Nephron (organoid): ENCODE results near the gene TMPRSS12.

Source experiments
- H3K27ac Mint-ChIP-seq, 3 experiments: 2 replicates each; pipeline ENCODE4 v1.8.0; 2020; ENCODE audit warnings: mixed read lengths in 3 of 3, mild to moderate bottlenecking in 2 of 3, moderate library complexity in 1 of 3
- H3K27me3 Mint-ChIP-seq: 2 replicates; pipeline ENCODE4 v1.8.0; 2021; ENCODE audit warnings: low read depth, mild to moderate bottlenecking, moderate library complexity, mixed read lengths
- H3K36me3 Mint-ChIP-seq: 2 replicates; pipeline ENCODE4 v1.8.0; 2020; ENCODE audit warnings: low read depth, mixed read lengths
- H3K4me1 Mint-ChIP-seq: 2 replicates; pipeline ENCODE4 v1.8.0; 2020; ENCODE audit warnings: mixed read lengths
- H3K4me3 Mint-ChIP-seq, 3 experiments: 2 replicates each; pipeline ENCODE4 v1.8.0; 2020; ENCODE audit warnings: mild to moderate bottlenecking in 3 of 3, mixed read lengths in 3 of 3, moderate library complexity in 2 of 3
- H3K9me3 Mint-ChIP-seq: 2 replicates; pipeline ENCODE4 v1.8.0; 2020; ENCODE audit warnings: mixed read lengths
- TF ChIP-seq, protein P1 (sequence below), 3 experiments: fragments of 200-600 bp; sonication (generic); IDR thresholded peaks; one replicate each; pipeline ENCODE4 v1.5.0; 2021; ENCODE audit warnings: antibody characterized with exemption in 3 of 3; ENCODE audit not compliant: unreplicated experiment in 3 of 3

Gene TMPRSS12

DNA sequence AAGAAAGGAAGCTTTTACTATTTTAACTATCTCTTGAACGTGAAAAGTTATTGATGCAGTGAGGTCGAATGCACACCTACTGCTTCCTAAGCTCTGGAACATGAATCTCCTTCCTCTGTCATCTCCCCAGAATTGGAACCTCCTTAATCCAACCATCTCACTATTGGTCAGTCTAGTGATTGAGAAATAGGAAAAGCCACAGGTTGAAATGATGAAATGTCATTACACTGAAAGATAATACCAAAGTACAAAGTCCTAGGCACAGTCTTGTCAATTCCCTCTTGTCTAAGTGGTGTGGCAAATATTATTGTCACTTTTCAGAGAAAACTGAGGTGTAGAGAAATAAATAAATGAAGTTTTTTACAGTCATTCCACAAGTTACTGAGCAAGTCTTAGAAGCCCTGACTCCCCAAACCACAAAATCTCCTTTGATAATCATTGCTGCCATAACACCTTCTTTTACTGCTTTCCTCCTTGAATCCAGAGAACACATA, 90.1 kb downstream of the TMPRSS12 start:
- Mint-ChIP-seq H3K9me3 (no peaks in the 10 kb centered on the region), H3K27me3 (no peaks in the 10 kb centered on the region), H3K4me1 (peaks cover 20% of the 10 kb centered on the region), H3K4me3 (no peak overlapping the region), H3K36me3 (peaks cover 18% of the 10 kb centered on the region), H3K27ac (peak overlapping the region in 2 of 3 experiments; percentile 21 to 35)
- TF ChIP-seq, protein P1, sequence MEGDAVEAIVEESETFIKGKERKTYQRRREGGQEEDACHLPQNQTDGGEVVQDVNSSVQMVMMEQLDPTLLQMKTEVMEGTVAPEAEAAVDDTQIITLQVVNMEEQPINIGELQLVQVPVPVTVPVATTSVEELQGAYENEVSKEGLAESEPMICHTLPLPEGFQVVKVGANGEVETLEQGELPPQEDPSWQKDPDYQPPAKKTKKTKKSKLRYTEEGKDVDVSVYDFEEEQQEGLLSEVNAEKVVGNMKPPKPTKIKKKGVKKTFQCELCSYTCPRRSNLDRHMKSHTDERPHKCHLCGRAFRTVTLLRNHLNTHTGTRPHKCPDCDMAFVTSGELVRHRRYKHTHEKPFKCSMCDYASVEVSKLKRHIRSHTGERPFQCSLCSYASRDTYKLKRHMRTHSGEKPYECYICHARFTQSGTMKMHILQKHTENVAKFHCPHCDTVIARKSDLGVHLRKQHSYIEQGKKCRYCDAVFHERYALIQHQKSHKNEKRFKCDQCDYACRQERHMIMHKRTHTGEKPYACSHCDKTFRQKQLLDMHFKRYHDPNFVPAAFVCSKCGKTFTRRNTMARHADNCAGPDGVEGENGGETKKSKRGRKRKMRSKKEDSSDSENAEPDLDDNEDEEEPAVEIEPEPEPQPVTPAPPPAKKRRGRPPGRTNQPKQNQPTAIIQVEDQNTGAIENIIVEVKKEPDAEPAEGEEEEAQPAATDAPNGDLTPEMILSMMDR (IDR thresholded peaks at IDR 0.05; ENCODE audit: unreplicated experiment in 3 of 3) = no peak

DNA sequence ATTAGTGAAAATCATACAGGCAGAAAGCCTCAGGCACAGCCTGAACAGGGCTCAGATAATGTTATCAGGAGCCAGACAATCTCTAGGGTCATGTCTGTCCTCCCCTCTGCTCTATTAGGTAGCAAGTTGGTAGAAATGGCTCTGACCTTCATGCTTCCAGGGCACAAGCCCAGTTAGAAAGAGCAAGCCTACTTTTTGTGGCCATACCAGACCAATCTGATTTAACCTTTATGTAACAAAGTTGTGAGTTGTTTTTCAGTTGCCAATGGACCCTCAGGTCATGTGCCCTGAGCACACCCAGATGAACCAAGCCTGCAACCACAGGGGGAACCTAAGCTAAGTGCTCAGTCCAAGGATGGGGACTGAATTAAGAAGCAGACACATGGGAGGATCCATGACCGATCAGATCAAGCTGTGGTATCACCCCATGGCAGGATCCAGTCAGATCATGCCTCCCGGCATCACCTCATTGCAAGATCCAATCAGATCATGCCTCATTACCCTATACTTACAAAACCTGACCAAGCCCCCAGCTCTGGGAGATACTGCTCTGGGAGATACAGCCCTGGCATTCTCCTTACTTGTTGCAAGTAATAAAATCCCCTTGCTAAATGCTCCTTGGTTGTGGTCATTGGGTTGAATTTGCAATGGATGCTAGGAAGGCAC, 90.9 kb downstream of the TMPRSS12 start:
- Mint-ChIP-seq H3K9me3 (no peaks in the 10 kb centered on the region), H3K36me3 (peaks cover 16% of the 10 kb centered on the region), H3K27ac (peak overlapping the region in 1 of 3 experiments; percentile 35), H3K27me3 (no peaks in the 10 kb centered on the region), H3K4me3 (no peak overlapping the region), H3K4me1 (peaks cover 12% of the 10 kb centered on the region)
- TF ChIP-seq, protein P1 (IDR thresholded peaks at IDR 0.05; ENCODE audit: unreplicated experiment in 3 of 3) = no peak

DNA sequence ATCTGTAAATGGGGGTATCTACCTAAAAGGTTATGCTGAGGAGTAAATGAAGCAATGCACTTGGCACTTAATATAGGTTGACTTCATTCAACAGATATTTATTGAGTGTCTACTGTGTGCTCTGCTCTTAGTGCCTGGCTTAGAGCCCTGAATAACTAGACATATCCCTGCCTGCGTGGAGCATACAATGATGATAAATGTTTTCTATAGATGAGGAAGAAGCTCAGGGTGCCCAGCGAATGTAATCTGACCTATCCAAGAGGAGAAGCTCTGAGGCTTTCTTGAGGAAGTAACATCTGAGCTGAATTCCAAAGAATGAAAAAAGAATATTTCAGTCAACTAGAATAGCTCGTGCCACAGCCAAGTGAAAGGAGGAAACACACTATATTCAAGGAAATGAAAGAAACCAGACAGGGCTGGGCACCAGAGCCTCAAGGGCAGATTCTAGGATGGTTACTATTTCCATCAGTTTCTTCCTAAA, 91.7 kb downstream of the TMPRSS12 start:
- TF ChIP-seq, protein P1 (IDR thresholded peaks at IDR 0.05; ENCODE audit: unreplicated experiment in 3 of 3) = no peak
- no peak overlapping the region for H3K4me3 Mint-ChIP-seq
- no peaks in the 10 kb centered on the region for H3K9me3 Mint-ChIP-seq

DNA sequence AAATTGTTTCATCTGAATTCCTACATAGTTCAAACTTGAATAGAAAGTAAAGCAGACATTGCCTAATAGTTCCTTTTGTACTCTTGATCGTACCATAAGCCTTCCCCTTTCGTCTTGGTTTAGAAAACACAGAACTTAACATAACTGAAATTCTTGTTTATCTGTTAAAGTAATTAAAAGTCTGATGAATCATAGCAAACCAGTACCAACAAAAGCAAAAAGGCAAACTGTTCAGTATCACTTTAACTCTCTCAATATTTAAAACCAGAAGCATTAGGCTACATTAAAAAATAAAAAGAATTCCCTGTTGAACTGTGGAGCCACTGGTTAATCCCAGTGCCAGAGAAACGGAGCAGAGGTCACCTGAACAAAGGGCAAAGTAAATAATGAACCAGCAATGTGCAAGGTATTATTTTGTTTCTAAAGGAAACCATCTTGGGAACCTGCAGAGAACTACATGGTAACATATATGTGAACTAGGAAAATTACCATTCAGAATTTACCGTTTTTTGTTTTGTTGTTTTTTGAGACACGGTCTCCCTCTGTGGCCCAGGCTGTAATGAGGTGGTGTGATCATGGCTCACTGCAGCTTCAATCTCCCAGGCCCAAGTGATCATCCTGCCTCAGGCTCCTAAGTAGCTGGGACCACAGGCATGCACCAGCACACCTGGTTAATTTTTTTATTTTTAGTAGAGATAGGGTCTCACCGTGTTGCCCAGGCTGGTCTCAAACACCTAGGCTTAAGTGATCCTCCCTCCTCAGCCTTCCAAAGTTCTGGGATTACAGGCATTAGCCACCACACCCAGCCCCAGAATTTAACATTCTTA, 92.5 kb downstream of the TMPRSS12 start:
- TF ChIP-seq, protein P1 (IDR thresholded peaks at IDR 0.05; ENCODE audit: unreplicated experiment in 3 of 3) = no peak
- Mint-ChIP-seq H3K9me3 (no peaks in the 10 kb centered on the region), H3K36me3 (peaks cover 10% of the 10 kb centered on the region), H3K27ac (peak overlapping the region; percentile 78 to 90 (median 84)), H3K4me3 (no peak overlapping the region), H3K27me3 (no peaks in the 10 kb centered on the region), H3K4me1 (peaks cover 6% of the 10 kb centered on the region)

More for the DNA sequence above, 91.7 kb downstream of the TMPRSS12 start:
- H3K27me3 Mint-ChIP-seq = no peaks in the 10 kb centered on the region
- H3K4me1 Mint-ChIP-seq = peaks cover 6% of the 10 kb centered on the region
- H3K36me3 Mint-ChIP-seq = peaks cover 14% of the 10 kb centered on the region
- H3K27ac Mint-ChIP-seq = peak overlapping the region; percentile 78 to 90 (median 84)

DNA sequence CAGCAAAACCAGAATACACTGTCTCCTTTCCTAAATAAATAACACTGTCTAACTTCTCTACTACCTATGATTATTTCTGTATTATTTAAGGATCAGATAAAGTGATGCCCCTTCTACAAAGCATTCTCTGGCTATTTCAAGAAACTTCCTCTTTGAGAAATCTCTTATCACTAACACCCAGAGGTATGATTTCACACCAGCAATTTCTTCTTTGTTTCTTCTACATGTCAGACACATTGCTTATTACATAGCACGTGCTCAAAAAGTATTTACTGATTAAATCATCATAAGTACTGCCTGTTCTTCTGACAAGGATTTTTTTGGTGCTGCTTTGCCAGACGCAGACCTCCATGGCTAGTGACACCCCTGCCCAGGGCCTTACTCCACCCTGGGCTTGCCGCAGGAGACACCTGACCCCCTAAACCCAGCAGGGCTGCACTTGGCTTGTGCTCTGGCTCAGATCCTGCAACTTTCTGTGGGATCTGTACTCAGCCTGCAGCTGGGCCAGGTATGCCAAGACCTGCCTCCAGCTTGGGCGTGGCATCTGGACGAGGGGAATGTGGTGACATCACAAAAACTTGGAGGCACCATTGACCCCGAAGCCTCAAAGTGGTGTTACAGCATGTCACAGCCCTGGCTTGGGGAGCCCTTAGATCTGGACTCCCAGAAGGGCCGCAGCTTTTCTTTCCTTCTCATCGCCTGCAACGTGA, 94.2 kb downstream of the TMPRSS12 start:
- peaks cover 6% of the 10 kb centered on the region for H3K36me3 Mint-ChIP-seq

More for the DNA sequence above, 94.2 kb downstream of the TMPRSS12 start:
- Mint-ChIP-seq H3K4me3 (no peak overlapping the region), H3K4me1 (peaks cover 6% of the 10 kb centered on the region), H3K27me3 (no peaks in the 10 kb centered on the region), H3K9me3 (no peaks in the 10 kb centered on the region), H3K27ac (peak overlapping the region; percentile 1 to 69 (median 10))
- TF ChIP-seq, protein P1 (IDR thresholded peaks at IDR 0.05; ENCODE audit: unreplicated experiment in 3 of 3) = no peak
